H9 (cell line): ENCODE results near the gene HAO1. TPM values are rescaled to one million over a fixed set of nuclear protein-coding genes. Genes with fewer than 3 reads are reported as not detected.

Source experiments
- DNase-seq: peaks from one replicate; pipeline ENCODE4 v3.0.0-alpha.2; 2017
- H2AFZ ChIP-seq: one replicate; pipeline ENCODE4 v1.6.1; 2013; ENCODE audit warnings: mild to moderate bottlenecking, low read length, control low read depth, moderate library complexity
- H2AK5ac ChIP-seq: 2 replicates; pipeline ENCODE4 v1.6.1; 2013; ENCODE audit warnings: low read length, control low read depth, mixed read lengths; ENCODE audit not compliant: insufficient read length
- H2BK120ac ChIP-seq: one replicate; pipeline ENCODE4 v1.6.1; 2013; ENCODE audit warnings: low read depth, mild to moderate bottlenecking, low read length, control low read depth, inconsistent platforms; ENCODE audit not compliant: poor library complexity, severe bottlenecking
- H2BK12ac ChIP-seq: 2 replicates; pipeline ENCODE4 v1.6.1; 2013; ENCODE audit warnings: low read length, control low read depth, mixed read lengths, low read depth; ENCODE audit not compliant: insufficient read length
- H2BK15ac ChIP-seq: 2 replicates; pipeline ENCODE4 v1.6.1; 2013; ENCODE audit warnings: low read depth, low read length, control low read depth
- H2BK20ac ChIP-seq: one replicate; pipeline ENCODE4 v1.6.1; 2013; ENCODE audit warnings: low read depth, mild to moderate bottlenecking, low read length, control low read depth, inconsistent platforms; ENCODE audit not compliant: poor library complexity, severe bottlenecking
- H2BK5ac ChIP-seq: 2 replicates; pipeline ENCODE4 v1.6.1; 2013; ENCODE audit warnings: low read length, control low read depth, mixed read lengths; ENCODE audit not compliant: insufficient read length
- H3K14ac ChIP-seq: 2 replicates; pipeline ENCODE4 v1.6.1; 2013; ENCODE audit warnings: low read length, control low read depth; ENCODE audit not compliant: insufficient read depth
- H3K18ac ChIP-seq: 2 replicates; pipeline ENCODE4 v1.6.1; 2013; ENCODE audit warnings: low read depth, mild to moderate bottlenecking, mixed read lengths, low read length, control low read depth; ENCODE audit not compliant: insufficient read length
- H3K23ac ChIP-seq: 2 replicates; pipeline ENCODE4 v1.6.1; 2013; ENCODE audit warnings: low read length, control low read depth, mixed read lengths, low read depth; ENCODE audit not compliant: insufficient read length
- H3K23me2 ChIP-seq: 2 replicates; pipeline ENCODE4 v1.6.1; 2013; ENCODE audit warnings: low read depth, mild to moderate bottlenecking, mixed read lengths, low read length, control low read depth; ENCODE audit not compliant: insufficient read length, poor library complexity, severe bottlenecking
- H3K27ac ChIP-seq: 2 replicates; pipeline ENCODE4 v1.5.1; 2013; ENCODE audit warnings: low read length, control low read depth, mixed read lengths, low read depth; ENCODE audit not compliant: insufficient read length
- H3K27me3 ChIP-seq: 2 replicates; pipeline ENCODE4 v1.6.1; 2013; ENCODE audit warnings: low read length, control low read depth, inconsistent platforms; ENCODE audit not compliant: insufficient read depth
- H3K4ac ChIP-seq: 2 replicates; pipeline ENCODE4 v1.6.1; 2013; ENCODE audit warnings: low read depth, mild to moderate bottlenecking, control low read depth, inconsistent platforms, low read length, moderate library complexity
- H3K4me1 ChIP-seq: 2 replicates; pipeline ENCODE4 v1.6.1; 2013; ENCODE audit warnings: low read length, control low read depth, inconsistent platforms; ENCODE audit not compliant: insufficient read depth
- H3K4me2 ChIP-seq: 2 replicates; pipeline ENCODE4 v1.6.1; 2013; ENCODE audit warnings: low read length, control low read depth, mixed read lengths; ENCODE audit not compliant: insufficient read length, insufficient read depth
- H3K56ac ChIP-seq: 2 replicates; pipeline ENCODE4 v1.6.1; 2013; ENCODE audit warnings: low read depth, mild to moderate bottlenecking, mixed read lengths, low read length, control low read depth; ENCODE audit not compliant: insufficient read length
- H3K79me1 ChIP-seq: 2 replicates; pipeline ENCODE4 v1.6.1; 2013; ENCODE audit warnings: low read depth, mild to moderate bottlenecking, moderate library complexity, low read length, control low read depth, inconsistent platforms; ENCODE audit not compliant: insufficient read depth, poor library complexity, severe bottlenecking
- H3K79me2 ChIP-seq: 2 replicates; pipeline ENCODE4 v1.6.1; 2013; ENCODE audit warnings: low read length, control low read depth, inconsistent platforms; ENCODE audit not compliant: insufficient read depth
- H3K9ac ChIP-seq: 2 replicates; pipeline ENCODE4 v1.6.1; 2013; ENCODE audit warnings: low read length, control low read depth, mixed read lengths; ENCODE audit not compliant: insufficient read length; ENCODE audit errors: extremely low read depth
- H3K9me3 ChIP-seq: one replicate; pipeline ENCODE4 v1.6.1; 2013; ENCODE audit warnings: low read depth, low read length, inconsistent platforms; ENCODE audit not compliant: control insufficient read depth
- H3T11ph ChIP-seq: one replicate; pipeline ENCODE4 v1.6.1; 2013; ENCODE audit warnings: mild to moderate bottlenecking, low read length, control low read depth, inconsistent platforms
- H4K20me1 ChIP-seq: one replicate; pipeline ENCODE4 v1.6.1; 2013; ENCODE audit not compliant: control insufficient read depth, insufficient read length, insufficient read depth
- H4K5ac ChIP-seq: 2 replicates; pipeline ENCODE4 v1.6.1; 2013; ENCODE audit warnings: low read depth, mild to moderate bottlenecking, mixed read lengths, low read length, control low read depth; ENCODE audit not compliant: insufficient read length
- H4K8ac ChIP-seq: replicated peaks from 2 replicates; pipeline ENCODE4 v1.6.1; 2013; ENCODE audit warnings: low read length, control low read depth, mixed read lengths, low read depth; ENCODE audit not compliant: insufficient read length
- H4K91ac ChIP-seq: 2 replicates; pipeline ENCODE4 v1.6.1; 2013; ENCODE audit warnings: low read depth, mild to moderate bottlenecking, moderate library complexity, mixed read lengths, low read length, control low read depth; ENCODE audit not compliant: insufficient read length
- H3K27ac Mint-ChIP-seq, 3 experiments: 2 replicates in 2 of 3; 3 replicates in 1 of 3; pipeline ENCODE4 v1.8.0; 2020 to 2021; ENCODE audit warnings: mixed read lengths in 3 of 3, mild to moderate bottlenecking in 1 of 3, moderate library complexity in 1 of 3
- H3K27me3 Mint-ChIP-seq: 2 replicates; pipeline ENCODE4 v1.8.0; 2021; ENCODE audit warnings: low read depth, mild to moderate bottlenecking, moderate library complexity, mixed read lengths
- H3K36me3 Mint-ChIP-seq, 3 experiments: 2 replicates in 2 of 3; 3 replicates in 1 of 3; pipeline ENCODE4 v1.8.0; 2020 to 2021; ENCODE audit warnings: low read depth in 3 of 3, mixed read lengths in 3 of 3; ENCODE audit not compliant: insufficient read depth in 1 of 3
- H3K4me1 Mint-ChIP-seq, 2 experiments: 2 replicates each; pipeline ENCODE4 v1.8.0; 2020; ENCODE audit warnings: mixed read lengths in 2 of 2
- H3K4me3 Mint-ChIP-seq, 2 experiments: 2 replicates in 1 of 2; 3 replicates in 1 of 2; pipeline ENCODE4 v1.8.0; 2020 to 2021; ENCODE audit warnings: mild to moderate bottlenecking in 2 of 2, mixed read lengths in 2 of 2, moderate library complexity in 1 of 2
- H3K9me3 Mint-ChIP-seq, 2 experiments: 2 replicates in 1 of 2; 3 replicates in 1 of 2; pipeline ENCODE4 v1.8.0; 2020; ENCODE audit warnings: mild to moderate bottlenecking in 2 of 2, mixed read lengths in 2 of 2, moderate library complexity in 1 of 2
- CTCF ChIP-seq: fragments of 200-600 bp; sonication (generic); conservative IDR thresholded peaks from 3 replicates; pipeline ENCODE4 v1.8.0; 2021; ENCODE audit warnings: antibody characterized with exemption, mild to moderate bottlenecking
- WGBS: extraction: QIAGEN DNeasy Blood & Tissue Kit; methylation state at CpG from one replicate; pipeline ENCODE4 v1.1.7; 2013; ENCODE audit warnings: missing lambda C conversion rate, low lambda C conversion rate, mixed read lengths; ENCODE audit not compliant: insufficient read length; ENCODE audit errors: extremely low coverage; 5-methylcytosine and 5-hydroxymethylcytosine counted together
- total RNA-seq: library from RNA; stranded (reverse); gene quantifications from 2 replicates; pipeline ENCODE4 v1.2.1, GENCODE V29; 2021

Gene HAO1
- total RNA-seq, 1 experiment from 2014 or later: not detected

DNA sequence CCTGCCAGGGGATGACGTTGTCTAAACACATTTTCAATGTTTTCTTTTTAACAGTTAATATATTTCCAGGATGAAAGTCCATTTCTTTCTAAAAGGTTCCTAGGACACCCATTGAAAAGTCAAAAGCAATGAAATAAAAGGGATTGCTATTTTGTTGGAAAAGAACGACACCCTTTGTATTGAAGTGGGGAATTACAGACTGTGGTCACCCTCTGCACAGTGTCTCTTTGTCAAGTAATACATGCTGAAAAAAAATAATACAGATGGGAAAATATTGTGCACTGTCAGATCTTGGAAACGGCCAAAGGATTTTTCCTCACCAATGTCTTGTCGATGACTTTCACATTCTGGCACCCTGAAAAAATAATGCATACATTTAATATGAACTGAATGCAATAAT lies 56.9 kb downstream of the HAO1 start:
- Mint-ChIP-seq H3K4me1 (peaks cover 7 to 10% of the 10 kb centered on the region in 2 experiments; a peak in 3 of 4 replicates), H3K27me3 (no peaks in the 10 kb centered on the region), H3K27ac (no peak overlapping the region), H3K4me3 (no peak overlapping the region), H3K9me3 (no peaks in the 10 kb centered on the region), H3K36me3 (no peaks in the 10 kb centered on the region)
- H2BK120ac ChIP-seq: no peak overlapping the region
- no peak overlapping the region for H4K8ac ChIP-seq
- WGBS: no CpG with 5 or more reads among the region's 4 CpGs
- no peaks in the 10 kb centered on the region for H3K23me2 ChIP-seq
- H4K20me1 ChIP-seq: no peaks in the 10 kb centered on the region
- H3K4me2 ChIP-seq: no peak overlapping the region
- TF ChIP-seq CTCF: no peak
- H2BK5ac ChIP-seq: no peak overlapping the region
- H3K27me3 ChIP-seq: no peaks in the 10 kb centered on the region
- no peak overlapping the region for H3K14ac ChIP-seq
- no peak overlapping the region for H3K23ac ChIP-seq
- no peak overlapping the region for H4K5ac ChIP-seq
- H3K56ac ChIP-seq: no peak overlapping the region
- H3K4me1 ChIP-seq: no peaks in the 10 kb centered on the region
- H3K79me2 ChIP-seq: no peaks in the 10 kb centered on the region
- no peak overlapping the region for H2BK20ac ChIP-seq
- no peak overlapping the region for H2AFZ ChIP-seq
- H2BK12ac ChIP-seq: no peak overlapping the region
- no peak overlapping the region for H4K91ac ChIP-seq
- H3K4ac ChIP-seq: no peak overlapping the region
- no peaks in the 10 kb centered on the region for H3K9me3 ChIP-seq
- no peaks in the 10 kb centered on the region for H3K79me1 ChIP-seq
- no peak for DNase-seq
- H2AK5ac ChIP-seq: no peak overlapping the region
- H3K27ac ChIP-seq: no peak overlapping the region
- no peak overlapping the region for H3K9ac ChIP-seq
- H3K18ac ChIP-seq: no peak overlapping the region
- H3T11ph ChIP-seq: no peak overlapping the region
- H2BK15ac ChIP-seq: no peak overlapping the region
